H9 (cell line): ENCODE data around the gene PHLPP2. TPM values are rescaled to one million over a fixed set of nuclear protein-coding genes. Genes with fewer than 3 reads are reported as not detected.
"Not testable (repeated sequence)": the region's sequence is repeated elsewhere in the genome, so short reads cannot be mapped to it uniquely, and the experiment has no call there.

Source experiments
- DNase-seq: peaks from one replicate; pipeline ENCODE4 v3.0.0-alpha.2; 2017
- H2AFZ ChIP-seq: one replicate; pipeline ENCODE4 v1.6.1; 2013; ENCODE audit warnings: mild to moderate bottlenecking, low read length, control low read depth, moderate library complexity
- H2AK5ac ChIP-seq: 2 replicates; pipeline ENCODE4 v1.6.1; 2013; ENCODE audit warnings: low read length, control low read depth, mixed read lengths; ENCODE audit not compliant: insufficient read length
- H2BK120ac ChIP-seq: one replicate; pipeline ENCODE4 v1.6.1; 2013; ENCODE audit warnings: low read depth, mild to moderate bottlenecking, low read length, control low read depth, inconsistent platforms; ENCODE audit not compliant: poor library complexity, severe bottlenecking
- H2BK12ac ChIP-seq: 2 replicates; pipeline ENCODE4 v1.6.1; 2013; ENCODE audit warnings: low read length, control low read depth, mixed read lengths, low read depth; ENCODE audit not compliant: insufficient read length
- H2BK15ac ChIP-seq: 2 replicates; pipeline ENCODE4 v1.6.1; 2013; ENCODE audit warnings: low read depth, low read length, control low read depth
- H2BK20ac ChIP-seq: one replicate; pipeline ENCODE4 v1.6.1; 2013; ENCODE audit warnings: low read depth, mild to moderate bottlenecking, low read length, control low read depth, inconsistent platforms; ENCODE audit not compliant: poor library complexity, severe bottlenecking
- H2BK5ac ChIP-seq: 2 replicates; pipeline ENCODE4 v1.6.1; 2013; ENCODE audit warnings: low read length, control low read depth, mixed read lengths; ENCODE audit not compliant: insufficient read length
- H3K14ac ChIP-seq: 2 replicates; pipeline ENCODE4 v1.6.1; 2013; ENCODE audit warnings: low read length, control low read depth; ENCODE audit not compliant: insufficient read depth
- H3K18ac ChIP-seq: 2 replicates; pipeline ENCODE4 v1.6.1; 2013; ENCODE audit warnings: low read depth, mild to moderate bottlenecking, mixed read lengths, low read length, control low read depth; ENCODE audit not compliant: insufficient read length
- H3K23ac ChIP-seq: 2 replicates; pipeline ENCODE4 v1.6.1; 2013; ENCODE audit warnings: low read length, control low read depth, mixed read lengths, low read depth; ENCODE audit not compliant: insufficient read length
- H3K23me2 ChIP-seq: 2 replicates; pipeline ENCODE4 v1.6.1; 2013; ENCODE audit warnings: low read depth, mild to moderate bottlenecking, mixed read lengths, low read length, control low read depth; ENCODE audit not compliant: insufficient read length, poor library complexity, severe bottlenecking
- H3K27ac ChIP-seq: 2 replicates; pipeline ENCODE4 v1.5.1; 2013; ENCODE audit warnings: low read length, control low read depth, mixed read lengths, low read depth; ENCODE audit not compliant: insufficient read length
- H3K27me3 ChIP-seq: 2 replicates; pipeline ENCODE4 v1.6.1; 2013; ENCODE audit warnings: low read length, control low read depth, inconsistent platforms; ENCODE audit not compliant: insufficient read depth
- H3K4ac ChIP-seq: 2 replicates; pipeline ENCODE4 v1.6.1; 2013; ENCODE audit warnings: low read depth, mild to moderate bottlenecking, control low read depth, inconsistent platforms, low read length, moderate library complexity
- H3K4me1 ChIP-seq: 2 replicates; pipeline ENCODE4 v1.6.1; 2013; ENCODE audit warnings: low read length, control low read depth, inconsistent platforms; ENCODE audit not compliant: insufficient read depth
- H3K4me2 ChIP-seq: 2 replicates; pipeline ENCODE4 v1.6.1; 2013; ENCODE audit warnings: low read length, control low read depth, mixed read lengths; ENCODE audit not compliant: insufficient read length, insufficient read depth
- H3K56ac ChIP-seq: 2 replicates; pipeline ENCODE4 v1.6.1; 2013; ENCODE audit warnings: low read depth, mild to moderate bottlenecking, mixed read lengths, low read length, control low read depth; ENCODE audit not compliant: insufficient read length
- H3K79me1 ChIP-seq: 2 replicates; pipeline ENCODE4 v1.6.1; 2013; ENCODE audit warnings: low read depth, mild to moderate bottlenecking, moderate library complexity, low read length, control low read depth, inconsistent platforms; ENCODE audit not compliant: insufficient read depth, poor library complexity, severe bottlenecking
- H3K79me2 ChIP-seq: 2 replicates; pipeline ENCODE4 v1.6.1; 2013; ENCODE audit warnings: low read length, control low read depth, inconsistent platforms; ENCODE audit not compliant: insufficient read depth
- H3K9ac ChIP-seq: 2 replicates; pipeline ENCODE4 v1.6.1; 2013; ENCODE audit warnings: low read length, control low read depth, mixed read lengths; ENCODE audit not compliant: insufficient read length; ENCODE audit errors: extremely low read depth
- H3K9me3 ChIP-seq: one replicate; pipeline ENCODE4 v1.6.1; 2013; ENCODE audit warnings: low read depth, low read length, inconsistent platforms; ENCODE audit not compliant: control insufficient read depth
- H3T11ph ChIP-seq: one replicate; pipeline ENCODE4 v1.6.1; 2013; ENCODE audit warnings: mild to moderate bottlenecking, low read length, control low read depth, inconsistent platforms
- H4K20me1 ChIP-seq: one replicate; pipeline ENCODE4 v1.6.1; 2013; ENCODE audit not compliant: control insufficient read depth, insufficient read length, insufficient read depth
- H4K5ac ChIP-seq: 2 replicates; pipeline ENCODE4 v1.6.1; 2013; ENCODE audit warnings: low read depth, mild to moderate bottlenecking, mixed read lengths, low read length, control low read depth; ENCODE audit not compliant: insufficient read length
- H4K8ac ChIP-seq: replicated peaks from 2 replicates; pipeline ENCODE4 v1.6.1; 2013; ENCODE audit warnings: low read length, control low read depth, mixed read lengths, low read depth; ENCODE audit not compliant: insufficient read length
- H4K91ac ChIP-seq: 2 replicates; pipeline ENCODE4 v1.6.1; 2013; ENCODE audit warnings: low read depth, mild to moderate bottlenecking, moderate library complexity, mixed read lengths, low read length, control low read depth; ENCODE audit not compliant: insufficient read length
- H3K27ac Mint-ChIP-seq, 3 experiments: 2 replicates in 2 of 3; 3 replicates in 1 of 3; pipeline ENCODE4 v1.8.0; 2020 to 2021; ENCODE audit warnings: mixed read lengths in 3 of 3, mild to moderate bottlenecking in 1 of 3, moderate library complexity in 1 of 3
- H3K27me3 Mint-ChIP-seq: 2 replicates; pipeline ENCODE4 v1.8.0; 2021; ENCODE audit warnings: low read depth, mild to moderate bottlenecking, moderate library complexity, mixed read lengths
- H3K36me3 Mint-ChIP-seq, 3 experiments: 2 replicates in 2 of 3; 3 replicates in 1 of 3; pipeline ENCODE4 v1.8.0; 2020 to 2021; ENCODE audit warnings: low read depth in 3 of 3, mixed read lengths in 3 of 3; ENCODE audit not compliant: insufficient read depth in 1 of 3
- H3K4me1 Mint-ChIP-seq, 2 experiments: 2 replicates each; pipeline ENCODE4 v1.8.0; 2020; ENCODE audit warnings: mixed read lengths in 2 of 2
- H3K4me3 Mint-ChIP-seq, 2 experiments: 2 replicates in 1 of 2; 3 replicates in 1 of 2; pipeline ENCODE4 v1.8.0; 2020 to 2021; ENCODE audit warnings: mild to moderate bottlenecking in 2 of 2, mixed read lengths in 2 of 2, moderate library complexity in 1 of 2
- H3K9me3 Mint-ChIP-seq, 2 experiments: 2 replicates in 1 of 2; 3 replicates in 1 of 2; pipeline ENCODE4 v1.8.0; 2020; ENCODE audit warnings: mild to moderate bottlenecking in 2 of 2, mixed read lengths in 2 of 2, moderate library complexity in 1 of 2
- WGBS: extraction: QIAGEN DNeasy Blood & Tissue Kit; methylation state at CpG from one replicate; pipeline ENCODE4 v1.1.7; 2013; ENCODE audit warnings: missing lambda C conversion rate, low lambda C conversion rate, mixed read lengths; ENCODE audit not compliant: insufficient read length; ENCODE audit errors: extremely low coverage; 5-methylcytosine and 5-hydroxymethylcytosine counted together
- total RNA-seq: library from RNA; stranded (reverse); gene quantifications from 2 replicates; pipeline ENCODE4 v1.2.1, GENCODE V29; 2021

The PHLPP2 gene
- total RNA-seq, 1 experiment from 2014 or later, result 23.2 TPM

- H3K79me2 ChIP-seq, H3K9me3 ChIP-seq, H3K18ac ChIP-seq, H2AFZ ChIP-seq, H4K5ac ChIP-seq, H2BK20ac ChIP-seq, H2BK15ac ChIP-seq, DNase-seq, H3K4me1 ChIP-seq, H3K27me3 ChIP-seq, H3K36me3 Mint-ChIP-seq, H3K27ac Mint-ChIP-seq, H3K56ac ChIP-seq, H3K23ac ChIP-seq, H3K4me2 ChIP-seq, H3K23me2 ChIP-seq, H3K9me3 Mint-ChIP-seq, H4K91ac ChIP-seq, H3K9ac ChIP-seq, H2BK120ac ChIP-seq, H4K8ac ChIP-seq, H3K4me3 Mint-ChIP-seq, H3K14ac ChIP-seq, H2BK5ac ChIP-seq, H3K27me3 Mint-ChIP-seq, H3K79me1 ChIP-seq, H3K4ac ChIP-seq, H3T11ph ChIP-seq, H2BK12ac ChIP-seq, H3K27ac ChIP-seq, H4K20me1 ChIP-seq, H2AK5ac ChIP-seq: not testable (repeated sequence)
- WGBS, result no CpG with 5 or more reads among the region's 7 CpGs
- H3K4me1 Mint-ChIP-seq, result peaks cover 3 to 19% of the 10 kb centered on the region in 2 experiments; a peak in 2 of 4 replicates
Observed at GRCh38 chr16:71595340-71595826, 129.1 kb downstream of the PHLPP2 start.

Other genes with a start within 250 kb of the PHLPP2 start
- gene ZNF19, start 235.4 kb downstream of the PHLPP2 start, total RNA-seq, result 4.2 and 4.7 TPM in 2 replicates
- gene CHST4, start 198.3 kb downstream of the PHLPP2 start, total RNA-seq, result 5.9 and 6.8 TPM in 2 replicates
- gene TAT, start 147.6 kb downstream of the PHLPP2 start, total RNA-seq, result 0.09 TPM in 1 of 2 replicates, not detected in the other
- 25.2 and 27.0 TPM in 2 replicates for gene MARVELD3, start 98.5 kb downstream of the PHLPP2 start, total RNA-seq
- gene AP1G1, start 84.1 kb upstream of the PHLPP2 start, total RNA-seq, result 79.2 and 83.1 TPM in 2 replicates
- 30.1 and 30.3 TPM in 2 replicates for gene ATXN1L, start 121.3 kb upstream of the PHLPP2 start, total RNA-seq
- gene ZNF821, start 159.5 kb upstream of the PHLPP2 start, total RNA-seq, result 11.6 and 12.5 TPM in 2 replicates
- gene IST1, start 170.8 kb upstream of the PHLPP2 start, total RNA-seq, result 263 and 264 TPM in 2 replicates